Measurements from ENCODE around the gene LY6G5C.

GRCh38 chr6:31729979-31730630 is 49.2 kb upstream of the LY6G5C start:
- TF ChIP-seq CTCF (IDR thresholded peaks at IDR 0.05) (no peak), POLR2A (IDR thresholded peaks at IDR 0.05) (peak; percentile 57 to 79)

Data from thyroid gland (tissue), 4 donors.